GM06990 (cell line): ENCODE measurements around the gene CLASRP.
A peak's percentile ranks its signal among the peaks of the same experiment; 100 is the strongest.

Experiments used
- DNase-seq: peaks from one replicate; pipeline ENCODE4 v3.0.0-alpha.2; 2011; ENCODE audit not compliant: insufficient read length; ENCODE audit errors: extremely low read depth
- H3K27me3 ChIP-seq: replicated peaks from 2 replicates; pipeline ENCODE4 v1.6.0; 2011; ENCODE audit warnings: low read length; ENCODE audit not compliant: control insufficient read depth, insufficient read depth
- H3K36me3 ChIP-seq: 2 replicates; pipeline ENCODE4 v1.5.1; 2011; ENCODE audit warnings: low read length; ENCODE audit not compliant: control insufficient read depth, insufficient read depth
- H3K4me3 ChIP-seq: replicated peaks from 2 replicates; pipeline ENCODE4 v1.5.1; 2011; ENCODE audit warnings: low read depth, mild to moderate bottlenecking, control low read depth, low read length
- TF ChIP-seq, protein P1 (sequence below): IDR thresholded peaks from 2 replicates; pipeline ENCODE4 v1.5.1; 2011; ENCODE audit warnings: low read length, control low read depth, mild to moderate bottlenecking, inconsistent platforms; ENCODE audit not compliant: insufficient read depth, poor library complexity, severe bottlenecking

CLASRP gene

DNA sequence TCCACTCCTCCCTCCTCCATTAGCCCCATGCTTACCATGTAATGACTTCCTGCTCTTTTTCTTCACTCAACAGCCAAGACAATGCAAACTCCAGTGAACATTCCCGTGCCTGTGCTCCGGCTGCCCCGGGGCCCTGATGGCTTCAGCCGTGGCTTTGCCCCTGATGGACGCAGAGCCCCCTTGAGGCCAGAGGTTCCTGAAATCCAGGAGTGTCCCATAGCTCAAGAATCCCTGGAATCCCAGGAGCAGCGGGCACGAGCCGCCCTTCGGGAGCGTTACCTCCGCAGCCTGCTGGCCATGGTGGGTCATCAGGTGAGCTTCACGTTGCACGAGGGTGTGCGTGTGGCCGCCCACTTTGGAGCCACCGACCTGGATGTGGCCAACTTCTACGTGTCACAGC lies 51.2 kb downstream of the CLASRP start:
- TF ChIP-seq, protein P1, sequence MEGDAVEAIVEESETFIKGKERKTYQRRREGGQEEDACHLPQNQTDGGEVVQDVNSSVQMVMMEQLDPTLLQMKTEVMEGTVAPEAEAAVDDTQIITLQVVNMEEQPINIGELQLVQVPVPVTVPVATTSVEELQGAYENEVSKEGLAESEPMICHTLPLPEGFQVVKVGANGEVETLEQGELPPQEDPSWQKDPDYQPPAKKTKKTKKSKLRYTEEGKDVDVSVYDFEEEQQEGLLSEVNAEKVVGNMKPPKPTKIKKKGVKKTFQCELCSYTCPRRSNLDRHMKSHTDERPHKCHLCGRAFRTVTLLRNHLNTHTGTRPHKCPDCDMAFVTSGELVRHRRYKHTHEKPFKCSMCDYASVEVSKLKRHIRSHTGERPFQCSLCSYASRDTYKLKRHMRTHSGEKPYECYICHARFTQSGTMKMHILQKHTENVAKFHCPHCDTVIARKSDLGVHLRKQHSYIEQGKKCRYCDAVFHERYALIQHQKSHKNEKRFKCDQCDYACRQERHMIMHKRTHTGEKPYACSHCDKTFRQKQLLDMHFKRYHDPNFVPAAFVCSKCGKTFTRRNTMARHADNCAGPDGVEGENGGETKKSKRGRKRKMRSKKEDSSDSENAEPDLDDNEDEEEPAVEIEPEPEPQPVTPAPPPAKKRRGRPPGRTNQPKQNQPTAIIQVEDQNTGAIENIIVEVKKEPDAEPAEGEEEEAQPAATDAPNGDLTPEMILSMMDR, result no peak
- H3K27me3 ChIP-seq, result no peaks in the 10 kb centered on the region
- no peak for DNase-seq
- peaks cover 18% of the 10 kb centered on the region for H3K36me3 ChIP-seq
- H3K4me3 ChIP-seq, result no peak overlapping the region

DNA sequence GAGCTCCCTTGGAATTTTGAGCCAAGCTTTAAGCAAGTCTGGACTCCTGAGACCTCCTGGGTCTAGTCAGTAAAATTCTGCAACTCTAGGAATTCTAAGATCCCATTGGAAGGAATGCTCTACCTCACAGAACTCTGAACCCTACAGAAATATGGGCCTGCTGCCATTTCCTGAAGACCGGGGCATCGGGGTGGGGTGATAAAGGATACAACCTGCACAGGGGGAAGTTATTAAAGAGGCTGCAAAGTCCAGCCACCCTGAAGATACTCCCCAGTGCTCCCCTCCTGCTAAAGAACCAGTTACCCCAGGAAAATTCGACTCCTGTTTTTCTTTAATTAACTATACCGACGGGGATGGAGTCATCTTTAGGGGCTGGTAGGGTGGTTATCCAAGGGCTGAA lies 51.8 kb downstream of the CLASRP start:
- Histone ChIP-seq H3K27me3 (no peaks in the 10 kb centered on the region), H3K4me3 (no peak overlapping the region), H3K36me3 (peaks cover 18% of the 10 kb centered on the region)
- TF ChIP-seq, protein P1, result no peak
- no peak for DNase-seq

DNA sequence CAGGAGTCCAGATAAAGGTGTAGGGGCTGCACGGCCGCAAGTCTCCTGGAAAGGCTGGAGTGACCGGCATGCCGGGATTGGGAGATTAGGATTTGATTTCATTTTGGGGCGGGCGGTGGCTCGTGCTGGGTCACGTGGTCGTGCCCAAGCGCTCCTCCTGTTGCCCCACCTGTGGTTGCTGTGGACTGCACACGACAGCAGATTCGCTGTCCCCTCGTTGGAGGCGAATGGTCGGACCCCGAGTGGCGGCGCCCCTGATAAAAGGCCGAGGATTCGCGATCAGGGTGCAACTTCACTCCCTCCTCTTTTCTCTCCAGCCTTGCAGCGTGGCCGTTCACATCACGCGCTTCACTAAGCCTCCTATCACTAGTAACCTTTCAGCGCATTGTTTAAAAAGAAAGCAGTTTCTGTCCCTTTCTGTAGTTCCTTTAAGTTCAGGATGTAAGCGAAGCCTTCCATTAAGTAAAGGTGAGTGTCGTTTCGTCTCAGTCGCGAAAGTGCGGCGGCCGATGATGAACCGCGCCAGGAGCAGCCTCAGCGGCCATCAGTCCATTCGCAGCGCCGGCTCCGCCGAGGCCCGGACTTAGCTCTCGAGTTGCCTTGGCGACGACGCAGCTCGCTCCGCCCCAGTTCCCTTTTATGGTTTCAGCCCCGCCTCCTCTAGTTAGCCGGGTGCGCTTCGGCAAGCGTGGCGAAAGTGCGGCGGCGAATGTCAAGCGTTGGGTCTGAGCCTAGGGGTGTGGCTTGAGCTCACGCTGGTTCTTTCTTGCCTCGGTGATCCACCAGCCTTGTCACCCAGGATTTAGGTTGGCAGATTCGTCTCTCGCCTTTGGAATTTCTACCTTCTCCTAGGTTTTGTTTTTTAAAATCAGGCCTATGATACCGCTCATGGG lies 52.4 kb downstream of the CLASRP start:
- H3K36me3 ChIP-seq, result peaks cover 16% of the 10 kb centered on the region
- peak overlapping the region; percentile 66 for H3K4me3 ChIP-seq
- TF ChIP-seq, protein P1, result no peak

DNA sequence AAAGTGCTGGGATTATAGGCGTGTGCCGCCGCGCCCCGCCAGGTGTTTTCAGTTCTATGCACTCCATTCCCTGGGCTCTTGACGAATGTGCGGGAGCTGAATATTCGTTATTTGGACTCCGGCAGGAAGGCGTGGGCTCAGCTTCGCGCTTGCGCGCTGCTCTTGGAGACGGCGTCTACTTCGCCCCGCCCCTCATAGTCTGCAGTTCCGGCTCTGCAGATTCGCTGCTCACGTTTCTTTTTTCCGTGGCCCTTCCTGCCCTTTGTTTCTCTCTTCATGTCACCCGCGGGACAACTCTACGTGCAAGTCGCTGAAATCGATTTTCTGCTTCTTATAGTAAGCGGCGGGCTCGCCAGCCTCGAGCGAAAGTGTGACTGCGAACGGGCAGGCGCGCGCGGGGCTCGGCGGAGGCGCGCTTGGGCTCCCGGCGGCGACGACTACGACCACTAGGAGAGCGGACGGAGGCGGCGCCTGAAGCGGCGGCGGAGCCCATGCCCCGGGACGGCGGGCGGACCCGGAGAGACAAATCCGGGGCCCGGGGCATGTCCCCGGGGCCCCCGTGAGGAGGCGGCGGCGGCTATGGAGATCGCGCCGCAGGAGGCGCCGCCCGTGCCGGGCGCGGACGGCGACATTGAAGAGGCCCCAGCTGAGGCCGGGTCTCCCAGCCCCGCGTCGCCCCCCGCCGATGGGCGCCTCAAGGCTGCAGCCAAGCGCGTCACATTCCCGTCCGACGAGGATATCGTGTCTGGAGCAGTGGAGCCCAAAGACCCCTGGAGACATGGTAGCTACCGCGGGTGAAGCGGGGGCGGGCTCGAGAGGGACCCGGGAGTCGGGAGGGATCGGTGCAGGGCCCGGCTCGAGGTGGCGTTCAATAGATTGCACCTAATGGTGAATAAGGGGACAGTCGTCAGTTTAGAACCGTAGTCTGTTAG lies 54.2 kb downstream of the CLASRP start, which contains the start of gene PPP1R37:
PPP1R37 (plus strand) TSS at position 433 of the 932 bp plus-strand sequence; CDS start at position 580, 147 bp downstream.
- H3K27me3 ChIP-seq, result no peaks in the 10 kb centered on the region
- peak; percentile 89 for DNase-seq
- TF ChIP-seq, protein P1, result no peak
- peak within 1 kb of the TSS; percentile 66 for H3K4me3 ChIP-seq
- H3K36me3 ChIP-seq, result peaks cover 14% of the 10 kb centered on the region

More for the DNA sequence above, 52.4 kb downstream of the CLASRP start:
- peak; percentile 97 for DNase-seq
- no peaks in the 10 kb centered on the region for H3K27me3 ChIP-seq

DNA sequence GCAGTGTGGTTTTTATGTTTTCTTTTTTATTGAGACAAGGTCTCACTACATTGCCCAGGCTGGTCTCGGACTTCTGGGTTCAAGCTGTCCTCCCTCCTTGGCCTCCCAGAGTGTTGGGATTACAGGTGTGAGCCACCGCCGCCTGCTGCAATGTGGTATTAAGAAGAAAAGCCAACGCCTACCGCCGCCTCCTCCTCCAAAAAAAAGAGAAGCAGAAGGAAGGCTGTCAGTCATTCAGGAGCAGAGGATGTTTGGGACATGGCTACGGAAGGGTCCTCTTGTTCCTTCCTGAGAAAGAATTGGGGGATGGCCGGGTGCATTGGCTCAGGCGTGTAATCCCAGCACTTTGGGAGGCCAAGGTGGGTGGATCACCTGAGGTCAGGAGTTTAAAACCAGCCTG lies 55.3 kb downstream of the CLASRP start:
- DNase-seq, result no peak
- peaks cover 14% of the 10 kb centered on the region for H3K36me3 ChIP-seq
- peak overlapping the region; percentile 66 for H3K4me3 ChIP-seq

More for the DNA sequence above, 55.3 kb downstream of the CLASRP start:
- H3K27me3 ChIP-seq, result no peaks in the 10 kb centered on the region
- TF ChIP-seq, protein P1, result no peak
